H9 (cell line): Measurements from ENCODE around the gene INMT. TPM values are rescaled to one million over a fixed set of nuclear protein-coding genes. Genes with fewer than 3 reads are reported as not detected.

Experiments used
- DNase-seq: peaks from one replicate; pipeline ENCODE4 v3.0.0-alpha.2; 2017
- H2AFZ ChIP-seq: one replicate; pipeline ENCODE4 v1.6.1; 2013; ENCODE audit warnings: mild to moderate bottlenecking, low read length, control low read depth, moderate library complexity
- H2AK5ac ChIP-seq: 2 replicates; pipeline ENCODE4 v1.6.1; 2013; ENCODE audit warnings: low read length, control low read depth, mixed read lengths; ENCODE audit not compliant: insufficient read length
- H2BK120ac ChIP-seq: one replicate; pipeline ENCODE4 v1.6.1; 2013; ENCODE audit warnings: low read depth, mild to moderate bottlenecking, low read length, control low read depth, inconsistent platforms; ENCODE audit not compliant: poor library complexity, severe bottlenecking
- H2BK12ac ChIP-seq: 2 replicates; pipeline ENCODE4 v1.6.1; 2013; ENCODE audit warnings: low read length, control low read depth, mixed read lengths, low read depth; ENCODE audit not compliant: insufficient read length
- H2BK15ac ChIP-seq: 2 replicates; pipeline ENCODE4 v1.6.1; 2013; ENCODE audit warnings: low read depth, low read length, control low read depth
- H2BK20ac ChIP-seq: one replicate; pipeline ENCODE4 v1.6.1; 2013; ENCODE audit warnings: low read depth, mild to moderate bottlenecking, low read length, control low read depth, inconsistent platforms; ENCODE audit not compliant: poor library complexity, severe bottlenecking
- H2BK5ac ChIP-seq: 2 replicates; pipeline ENCODE4 v1.6.1; 2013; ENCODE audit warnings: low read length, control low read depth, mixed read lengths; ENCODE audit not compliant: insufficient read length
- H3K14ac ChIP-seq: 2 replicates; pipeline ENCODE4 v1.6.1; 2013; ENCODE audit warnings: low read length, control low read depth; ENCODE audit not compliant: insufficient read depth
- H3K18ac ChIP-seq: 2 replicates; pipeline ENCODE4 v1.6.1; 2013; ENCODE audit warnings: low read depth, mild to moderate bottlenecking, mixed read lengths, low read length, control low read depth; ENCODE audit not compliant: insufficient read length
- H3K23ac ChIP-seq: 2 replicates; pipeline ENCODE4 v1.6.1; 2013; ENCODE audit warnings: low read length, control low read depth, mixed read lengths, low read depth; ENCODE audit not compliant: insufficient read length
- H3K23me2 ChIP-seq: 2 replicates; pipeline ENCODE4 v1.6.1; 2013; ENCODE audit warnings: low read depth, mild to moderate bottlenecking, mixed read lengths, low read length, control low read depth; ENCODE audit not compliant: insufficient read length, poor library complexity, severe bottlenecking
- H3K27ac ChIP-seq: 2 replicates; pipeline ENCODE4 v1.5.1; 2013; ENCODE audit warnings: low read length, control low read depth, mixed read lengths, low read depth; ENCODE audit not compliant: insufficient read length
- H3K27me3 ChIP-seq: 2 replicates; pipeline ENCODE4 v1.6.1; 2013; ENCODE audit warnings: low read length, control low read depth, inconsistent platforms; ENCODE audit not compliant: insufficient read depth
- H3K4ac ChIP-seq: 2 replicates; pipeline ENCODE4 v1.6.1; 2013; ENCODE audit warnings: low read depth, mild to moderate bottlenecking, control low read depth, inconsistent platforms, low read length, moderate library complexity
- H3K4me1 ChIP-seq: 2 replicates; pipeline ENCODE4 v1.6.1; 2013; ENCODE audit warnings: low read length, control low read depth, inconsistent platforms; ENCODE audit not compliant: insufficient read depth
- H3K4me2 ChIP-seq: 2 replicates; pipeline ENCODE4 v1.6.1; 2013; ENCODE audit warnings: low read length, control low read depth, mixed read lengths; ENCODE audit not compliant: insufficient read length, insufficient read depth
- H3K56ac ChIP-seq: 2 replicates; pipeline ENCODE4 v1.6.1; 2013; ENCODE audit warnings: low read depth, mild to moderate bottlenecking, mixed read lengths, low read length, control low read depth; ENCODE audit not compliant: insufficient read length
- H3K79me1 ChIP-seq: 2 replicates; pipeline ENCODE4 v1.6.1; 2013; ENCODE audit warnings: low read depth, mild to moderate bottlenecking, moderate library complexity, low read length, control low read depth, inconsistent platforms; ENCODE audit not compliant: insufficient read depth, poor library complexity, severe bottlenecking
- H3K79me2 ChIP-seq: 2 replicates; pipeline ENCODE4 v1.6.1; 2013; ENCODE audit warnings: low read length, control low read depth, inconsistent platforms; ENCODE audit not compliant: insufficient read depth
- H3K9ac ChIP-seq: 2 replicates; pipeline ENCODE4 v1.6.1; 2013; ENCODE audit warnings: low read length, control low read depth, mixed read lengths; ENCODE audit not compliant: insufficient read length; ENCODE audit errors: extremely low read depth
- H3K9me3 ChIP-seq: one replicate; pipeline ENCODE4 v1.6.1; 2013; ENCODE audit warnings: low read depth, low read length, inconsistent platforms; ENCODE audit not compliant: control insufficient read depth
- H3T11ph ChIP-seq: one replicate; pipeline ENCODE4 v1.6.1; 2013; ENCODE audit warnings: mild to moderate bottlenecking, low read length, control low read depth, inconsistent platforms
- H4K20me1 ChIP-seq: one replicate; pipeline ENCODE4 v1.6.1; 2013; ENCODE audit not compliant: control insufficient read depth, insufficient read length, insufficient read depth
- H4K5ac ChIP-seq: 2 replicates; pipeline ENCODE4 v1.6.1; 2013; ENCODE audit warnings: low read depth, mild to moderate bottlenecking, mixed read lengths, low read length, control low read depth; ENCODE audit not compliant: insufficient read length
- H4K8ac ChIP-seq: replicated peaks from 2 replicates; pipeline ENCODE4 v1.6.1; 2013; ENCODE audit warnings: low read length, control low read depth, mixed read lengths, low read depth; ENCODE audit not compliant: insufficient read length
- H4K91ac ChIP-seq: 2 replicates; pipeline ENCODE4 v1.6.1; 2013; ENCODE audit warnings: low read depth, mild to moderate bottlenecking, moderate library complexity, mixed read lengths, low read length, control low read depth; ENCODE audit not compliant: insufficient read length
- H3K27ac Mint-ChIP-seq, 3 experiments: 2 replicates in 2 of 3; 3 replicates in 1 of 3; pipeline ENCODE4 v1.8.0; 2020 to 2021; ENCODE audit warnings: mixed read lengths in 3 of 3, mild to moderate bottlenecking in 1 of 3, moderate library complexity in 1 of 3
- H3K27me3 Mint-ChIP-seq: 2 replicates; pipeline ENCODE4 v1.8.0; 2021; ENCODE audit warnings: low read depth, mild to moderate bottlenecking, moderate library complexity, mixed read lengths
- H3K36me3 Mint-ChIP-seq, 3 experiments: 2 replicates in 2 of 3; 3 replicates in 1 of 3; pipeline ENCODE4 v1.8.0; 2020 to 2021; ENCODE audit warnings: low read depth in 3 of 3, mixed read lengths in 3 of 3; ENCODE audit not compliant: insufficient read depth in 1 of 3
- H3K4me1 Mint-ChIP-seq, 2 experiments: 2 replicates each; pipeline ENCODE4 v1.8.0; 2020; ENCODE audit warnings: mixed read lengths in 2 of 2
- H3K4me3 Mint-ChIP-seq, 2 experiments: 2 replicates in 1 of 2; 3 replicates in 1 of 2; pipeline ENCODE4 v1.8.0; 2020 to 2021; ENCODE audit warnings: mild to moderate bottlenecking in 2 of 2, mixed read lengths in 2 of 2, moderate library complexity in 1 of 2
- H3K9me3 Mint-ChIP-seq, 2 experiments: 2 replicates in 1 of 2; 3 replicates in 1 of 2; pipeline ENCODE4 v1.8.0; 2020; ENCODE audit warnings: mild to moderate bottlenecking in 2 of 2, mixed read lengths in 2 of 2, moderate library complexity in 1 of 2
- WGBS: extraction: QIAGEN DNeasy Blood & Tissue Kit; methylation state at CpG from one replicate; pipeline ENCODE4 v1.1.7; 2013; ENCODE audit warnings: missing lambda C conversion rate, low lambda C conversion rate, mixed read lengths; ENCODE audit not compliant: insufficient read length; ENCODE audit errors: extremely low coverage; 5-methylcytosine and 5-hydroxymethylcytosine counted together
- total RNA-seq: library from RNA; stranded (reverse); gene quantifications from 2 replicates; pipeline ENCODE4 v1.2.1, GENCODE V29; 2021
- TF ChIP-seq, protein P1 (sequence below): fragments of 200-600 bp; sonication (generic); conservative IDR thresholded peaks from 3 replicates; pipeline ENCODE4 v1.8.0; 2021; ENCODE audit warnings: antibody characterized with exemption, mild to moderate bottlenecking

Gene INMT
- total RNA-seq, 1 experiment from 2014 or later: 0.70 TPM

DNA sequence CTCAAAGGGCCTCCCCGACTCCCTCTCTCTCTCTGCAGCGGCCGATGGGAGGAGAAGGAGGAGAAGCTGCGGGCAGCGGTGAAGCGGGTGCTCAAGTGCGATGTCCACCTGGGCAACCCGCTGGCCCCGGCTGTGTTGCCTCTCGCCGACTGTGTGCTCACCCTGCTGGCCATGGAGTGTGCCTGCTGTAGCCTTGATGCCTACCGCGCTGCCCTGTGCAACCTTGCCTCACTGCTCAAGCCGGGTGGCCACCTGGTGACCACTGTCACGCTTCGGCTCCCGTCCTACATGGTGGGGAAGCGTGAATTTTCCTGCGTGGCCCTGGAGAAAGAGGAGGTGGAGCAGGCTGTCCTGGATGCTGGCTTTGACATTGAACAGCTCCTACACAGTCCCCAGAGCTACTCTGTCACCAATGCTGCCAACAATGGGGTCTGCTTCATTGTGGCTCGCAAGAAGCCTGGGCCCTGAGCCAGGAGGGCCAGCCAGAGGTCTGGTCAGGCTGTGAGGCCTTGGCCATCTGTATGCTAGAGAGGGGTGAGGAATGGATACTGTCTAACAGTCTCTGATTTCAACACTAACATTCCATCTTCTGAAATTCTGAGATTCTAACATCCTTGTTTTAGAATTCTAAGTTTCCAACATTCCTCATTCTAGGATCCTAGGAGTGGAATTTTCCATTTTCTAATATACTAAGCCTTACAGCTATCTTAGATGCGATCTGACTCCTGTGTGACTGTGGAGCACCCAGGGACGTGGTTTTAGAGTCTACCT, 3.6 kb downstream of the INMT start:
- no peak overlapping the region for H2BK120ac ChIP-seq
- H4K8ac ChIP-seq: no peak overlapping the region
- no peaks in the 10 kb centered on the region for H4K20me1 ChIP-seq
- H3K9me3 ChIP-seq: no peaks in the 10 kb centered on the region
- H3K27me3 ChIP-seq: no peaks in the 10 kb centered on the region
- WGBS: no CpG with 5 or more reads among the region's 22 CpGs
- H3K79me1 ChIP-seq: no peaks in the 10 kb centered on the region
- H3K23me2 ChIP-seq: no peaks in the 10 kb centered on the region
- H3K4ac ChIP-seq: no peak overlapping the region
- TF ChIP-seq, protein P1, sequence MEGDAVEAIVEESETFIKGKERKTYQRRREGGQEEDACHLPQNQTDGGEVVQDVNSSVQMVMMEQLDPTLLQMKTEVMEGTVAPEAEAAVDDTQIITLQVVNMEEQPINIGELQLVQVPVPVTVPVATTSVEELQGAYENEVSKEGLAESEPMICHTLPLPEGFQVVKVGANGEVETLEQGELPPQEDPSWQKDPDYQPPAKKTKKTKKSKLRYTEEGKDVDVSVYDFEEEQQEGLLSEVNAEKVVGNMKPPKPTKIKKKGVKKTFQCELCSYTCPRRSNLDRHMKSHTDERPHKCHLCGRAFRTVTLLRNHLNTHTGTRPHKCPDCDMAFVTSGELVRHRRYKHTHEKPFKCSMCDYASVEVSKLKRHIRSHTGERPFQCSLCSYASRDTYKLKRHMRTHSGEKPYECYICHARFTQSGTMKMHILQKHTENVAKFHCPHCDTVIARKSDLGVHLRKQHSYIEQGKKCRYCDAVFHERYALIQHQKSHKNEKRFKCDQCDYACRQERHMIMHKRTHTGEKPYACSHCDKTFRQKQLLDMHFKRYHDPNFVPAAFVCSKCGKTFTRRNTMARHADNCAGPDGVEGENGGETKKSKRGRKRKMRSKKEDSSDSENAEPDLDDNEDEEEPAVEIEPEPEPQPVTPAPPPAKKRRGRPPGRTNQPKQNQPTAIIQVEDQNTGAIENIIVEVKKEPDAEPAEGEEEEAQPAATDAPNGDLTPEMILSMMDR: no peak
- no peaks in the 10 kb centered on the region for H3K79me2 ChIP-seq
- H4K91ac ChIP-seq: no peak overlapping the region
- Mint-ChIP-seq H3K4me3 (no peak overlapping the region), H3K4me1 (peaks cover 0 to 2% of the 10 kb centered on the region in 2 experiments; a peak in 2 of 4 replicates), H3K27me3 (peaks cover 8% of the 10 kb centered on the region), H3K27ac (no peak overlapping the region; a peak in 1 of 7 replicates), H3K36me3 (no peaks in the 10 kb centered on the region; a peak in 2 of 7 replicates), H3K9me3 (no peaks in the 10 kb centered on the region)
- no peak overlapping the region for H3K4me2 ChIP-seq
- no peak overlapping the region for H3K56ac ChIP-seq
- H3K9ac ChIP-seq: no peak overlapping the region
- no peak overlapping the region for H2AFZ ChIP-seq
- H3K18ac ChIP-seq: no peak overlapping the region
- H3K27ac ChIP-seq: no peak overlapping the region
- H2BK15ac ChIP-seq: no peak overlapping the region
- H2BK5ac ChIP-seq: no peak overlapping the region
- no peak overlapping the region for H3T11ph ChIP-seq
- no peak for DNase-seq
- no peak overlapping the region for H2AK5ac ChIP-seq
- H3K4me1 ChIP-seq: no peaks in the 10 kb centered on the region
- no peak overlapping the region for H2BK12ac ChIP-seq
- H3K23ac ChIP-seq: no peak overlapping the region
- no peak overlapping the region; the same call in 1 of the 2 replicates for H3K14ac ChIP-seq
- no peak overlapping the region for H4K5ac ChIP-seq
- H2BK20ac ChIP-seq: no peak overlapping the region
